Activated T-cell treated with anti-CD3 and anti-CD28 coated beads, Interleukin-2, amount 50 U/mL, for 4 hours (primary cell): ENCODE data around the gene DACT2. TPM values are rescaled to one million over a fixed set of nuclear protein-coding genes. Genes with fewer than 3 reads are reported as not detected.
"Not testable (repeated sequence)": the region's sequence is repeated elsewhere in the genome, so short reads cannot be mapped to it uniquely, and the experiment has no call there.

ENCODE experiments used
- ATAC-seq, 2 donors: fragments of 200-7000 bp; cut with Tn5 transposase; one replicate each; pipeline ENCODE4 v1.10.0; 2021
- DNase-seq: peaks from one replicate; pipeline ENCODE4 v3.0.0-alpha.2; 2020
- H3K27me3 Mint-ChIP-seq: one replicate; pipeline ENCODE4 v1.8.0; 2021; ENCODE audit warnings: low read depth, mixed read lengths
- H3K36me3 Mint-ChIP-seq: one replicate; pipeline ENCODE4 v1.8.0; 2022; ENCODE audit warnings: mixed read lengths; ENCODE audit not compliant: insufficient read depth
- H3K4me1 Mint-ChIP-seq: one replicate; pipeline ENCODE4 v1.8.0; 2021; ENCODE audit warnings: low read depth, mixed read lengths
- H3K4me3 Mint-ChIP-seq: one replicate; pipeline ENCODE4 v1.8.0; 2021; ENCODE audit warnings: mild to moderate bottlenecking, moderate library complexity, mixed read lengths
- H3K9me3 Mint-ChIP-seq: one replicate; pipeline ENCODE4 v1.8.0; 2021; ENCODE audit warnings: mixed read lengths
- total RNA-seq, 3 donors: library from RNA; stranded (reverse); gene quantifications; one replicate each; pipeline ENCODE4 v1.2.1, GENCODE V29; 2021

The DACT2 gene
- total RNA-seq, 3 donors from 2014 or later = not detected

GRCh38 chr6:168292826-168293225 is 26.8 kb downstream of the DACT2 start:
- DNase-seq (no peak), ATAC-seq (no peak)
- no peaks in the 10 kb centered on the region for H3K4me1 Mint-ChIP-seq
- no peaks in the 10 kb centered on the region for H3K9me3 Mint-ChIP-seq
- no peak overlapping the region for H3K4me3 Mint-ChIP-seq
- H3K27me3 Mint-ChIP-seq = peaks cover 13% of the 10 kb centered on the region
- no peaks in the 10 kb centered on the region for H3K36me3 Mint-ChIP-seq

GRCh38 chr6:168291450-168291849 is 28.1 kb downstream of the DACT2 start:
- H3K36me3 Mint-ChIP-seq = no peaks in the 10 kb centered on the region
- H3K9me3 Mint-ChIP-seq = no peaks in the 10 kb centered on the region
- DNase-seq (no peak), ATAC-seq (no peak)
- peaks cover 13% of the 10 kb centered on the region for H3K27me3 Mint-ChIP-seq
- no peak overlapping the region for H3K4me3 Mint-ChIP-seq
- peaks cover 4% of the 10 kb centered on the region for H3K4me1 Mint-ChIP-seq

DNA sequence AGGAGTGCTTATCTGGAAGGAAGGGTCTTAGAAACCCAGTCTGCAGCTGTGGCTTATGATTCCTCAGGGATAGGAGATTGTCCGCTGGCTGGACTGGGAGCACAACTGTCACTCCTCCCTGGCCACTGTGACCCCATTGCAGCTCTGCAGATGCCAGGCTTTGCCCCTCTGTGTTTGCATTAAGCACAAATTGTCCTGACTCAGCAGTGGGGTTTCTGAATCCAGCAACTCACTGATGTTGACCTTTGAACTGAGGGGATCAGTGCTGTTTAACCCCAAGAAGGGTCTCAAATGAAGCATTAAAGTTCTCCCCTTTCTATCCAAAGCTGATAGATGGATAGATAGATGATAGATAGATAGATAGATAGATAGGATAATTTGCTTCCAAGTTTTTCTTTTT is 29.5 kb downstream of the DACT2 start:
- DNase-seq (no peak), ATAC-seq (no peak)
- Mint-ChIP-seq H3K4me1 (peaks cover 4% of the 10 kb centered on the region), H3K36me3 (no peaks in the 10 kb centered on the region), H3K27me3 (peaks cover 11% of the 10 kb centered on the region), H3K4me3 (no peak overlapping the region), H3K9me3 (no peaks in the 10 kb centered on the region)

DNA sequence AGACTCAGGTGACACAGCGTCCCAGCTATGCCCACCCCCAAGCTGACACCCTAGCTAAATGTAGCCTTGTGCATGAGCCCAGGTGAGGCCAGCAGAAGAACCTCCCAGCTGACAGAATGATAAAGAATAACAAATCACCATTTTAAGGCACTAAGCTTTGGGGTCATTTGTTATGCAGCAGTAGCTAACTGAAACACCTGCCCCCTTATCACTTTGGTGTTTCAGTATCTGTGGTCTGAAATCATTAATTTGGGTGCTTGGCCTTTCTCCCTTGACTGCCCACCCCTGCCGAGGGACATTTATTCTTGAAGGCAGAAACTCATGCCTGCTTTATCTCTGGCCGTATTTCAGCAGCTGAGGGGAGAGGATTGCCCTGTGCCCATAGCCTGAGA is 30.0 kb downstream of the DACT2 start:
- ATAC-seq (no peak), DNase-seq (no peak)
- H3K4me3 Mint-ChIP-seq = no peak overlapping the region

GRCh38 chr6:168288781-168289570 is 30.6 kb downstream of the DACT2 start:
- ATAC-seq (no peak), DNase-seq (no peak)
- Mint-ChIP-seq H3K4me1 (peaks cover 4% of the 10 kb centered on the region), H3K4me3 (no peak overlapping the region), H3K27me3 (peaks cover 11% of the 10 kb centered on the region), H3K9me3 (no peaks in the 10 kb centered on the region), H3K36me3 (no peaks in the 10 kb centered on the region)

More for the DNA sequence above, 30.0 kb downstream of the DACT2 start:
- H3K4me1 Mint-ChIP-seq = peaks cover 4% of the 10 kb centered on the region
- H3K9me3 Mint-ChIP-seq = no peaks in the 10 kb centered on the region
- H3K36me3 Mint-ChIP-seq = no peaks in the 10 kb centered on the region
- peaks cover 12% of the 10 kb centered on the region for H3K27me3 Mint-ChIP-seq

DNA sequence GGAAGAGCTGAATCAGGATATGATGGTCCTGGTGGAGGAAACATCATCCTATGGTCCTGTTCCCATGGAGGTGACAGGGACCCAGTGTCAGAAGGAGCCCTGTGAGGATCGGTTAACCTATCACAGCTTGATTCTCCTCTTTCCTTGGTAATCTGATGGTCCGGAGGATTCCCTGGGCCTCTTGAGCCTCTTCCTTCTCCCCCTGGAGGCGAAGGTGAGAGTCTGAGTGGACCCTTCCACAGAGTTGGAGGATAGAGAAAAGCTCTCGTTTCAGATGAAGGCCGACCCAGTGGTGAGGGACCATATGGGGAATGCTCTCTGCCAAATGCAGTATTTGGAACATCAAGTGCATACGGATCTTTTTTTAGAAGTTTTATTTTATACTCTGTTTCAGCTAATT is 32.1 kb downstream of the DACT2 start:
- H3K9me3 Mint-ChIP-seq, H3K4me3 Mint-ChIP-seq, H3K36me3 Mint-ChIP-seq, H3K4me1 Mint-ChIP-seq, H3K27me3 Mint-ChIP-seq, DNase-seq, ATAC-seq: not testable (repeated sequence)

DNA sequence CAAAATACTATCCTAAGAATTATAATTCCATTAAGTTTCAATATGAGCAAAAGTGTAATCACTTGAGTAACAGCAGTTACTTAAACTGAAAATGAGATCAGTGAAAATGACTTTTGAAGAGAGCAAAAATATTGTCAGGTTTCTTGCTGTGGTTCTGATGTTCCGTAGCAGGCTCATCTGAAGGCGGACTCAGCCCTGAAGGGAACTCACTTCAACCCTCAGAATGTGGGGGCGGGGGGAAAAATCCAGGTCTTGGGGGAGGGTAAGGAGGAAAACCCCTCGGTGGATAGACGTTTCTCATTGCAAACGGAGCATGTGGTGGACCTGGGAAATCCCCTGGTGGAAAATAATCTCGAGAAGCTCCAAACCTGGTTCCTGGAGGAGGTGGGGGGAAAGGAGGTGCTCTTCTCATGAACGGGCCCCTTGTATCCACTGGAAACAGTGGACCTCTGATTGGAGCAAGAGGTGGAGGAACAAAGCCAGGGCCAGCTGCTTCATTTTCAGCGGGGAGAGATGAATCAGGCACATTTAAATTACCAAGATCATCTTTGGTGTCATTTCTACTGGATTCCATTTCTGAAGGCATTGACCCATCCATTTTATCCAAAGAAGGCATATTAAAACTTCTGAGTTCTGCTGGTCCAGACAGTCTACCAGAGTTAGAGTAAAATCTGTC is 32.7 kb downstream of the DACT2 start:
- H3K36me3 Mint-ChIP-seq, H3K4me1 Mint-ChIP-seq, H3K9me3 Mint-ChIP-seq, H3K27me3 Mint-ChIP-seq, DNase-seq, H3K4me3 Mint-ChIP-seq: not testable (repeated sequence)
- ATAC-seq = peak; percentile 48 to 56

DNA sequence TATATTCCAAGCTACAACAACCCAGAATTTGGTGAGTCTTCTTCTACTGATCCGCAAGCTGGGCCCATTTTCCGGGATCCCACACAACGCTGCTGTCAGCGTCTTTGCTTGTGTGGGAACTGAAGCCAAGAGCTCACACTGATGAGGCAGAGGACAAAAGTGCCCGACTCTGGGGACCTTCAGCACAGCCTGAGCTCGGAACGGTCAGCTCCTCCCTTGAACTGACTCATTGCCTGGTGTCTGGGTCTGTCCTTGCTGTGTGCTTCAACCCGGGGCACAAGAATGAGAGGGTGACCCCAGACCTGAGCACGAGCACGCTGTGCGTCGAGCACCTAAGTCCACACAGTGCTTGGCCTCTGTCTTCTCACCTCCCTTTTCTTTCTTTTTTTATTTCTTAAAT is 33.5 kb downstream of the DACT2 start:
- ATAC-seq (no peak), DNase-seq (no peak)
- Mint-ChIP-seq H3K9me3 (no peaks in the 10 kb centered on the region), H3K4me3 (no peak overlapping the region), H3K36me3 (no peaks in the 10 kb centered on the region), H3K27me3 (peaks cover 6% of the 10 kb centered on the region), H3K4me1 (peaks cover 4% of the 10 kb centered on the region)

GRCh38 chr6:168285456-168285855 is 34.1 kb downstream of the DACT2 start:
- ATAC-seq = no peak
- no peaks in the 10 kb centered on the region for H3K36me3 Mint-ChIP-seq
- no peak for DNase-seq
- H3K9me3 Mint-ChIP-seq = no peaks in the 10 kb centered on the region
- peaks cover 6% of the 10 kb centered on the region for H3K27me3 Mint-ChIP-seq
- peaks cover 4% of the 10 kb centered on the region for H3K4me1 Mint-ChIP-seq
- no peak overlapping the region for H3K4me3 Mint-ChIP-seq

DNA sequence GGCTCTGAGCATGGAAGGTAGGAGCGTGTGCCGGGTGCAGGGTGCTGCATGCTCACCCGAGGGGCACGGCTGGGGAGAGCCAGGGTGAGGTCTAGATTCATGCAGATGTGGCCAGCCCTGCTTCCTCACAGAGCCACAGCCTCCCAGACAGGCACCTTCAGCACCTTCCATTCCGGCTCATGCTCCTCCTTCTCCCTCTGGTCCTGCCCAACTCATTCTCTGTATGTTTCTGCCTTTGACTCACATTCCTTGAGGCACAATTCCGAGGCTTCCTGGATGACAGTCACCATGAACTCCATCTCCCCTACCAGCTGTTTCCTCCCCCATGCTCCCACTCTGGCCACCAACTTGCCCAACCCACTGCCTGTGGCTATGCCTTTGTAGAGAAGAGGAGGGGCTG is 35.4 kb downstream of the DACT2 start:
- Mint-ChIP-seq H3K4me3 (no peak overlapping the region), H3K4me1 (peaks cover 4% of the 10 kb centered on the region), H3K36me3 (no peaks in the 10 kb centered on the region), H3K27me3 (peaks cover 5% of the 10 kb centered on the region), H3K9me3 (no peaks in the 10 kb centered on the region)
- no peak for ATAC-seq
- DNase-seq = no peak

GRCh38 chr6:168283686-168284025 is 35.9 kb downstream of the DACT2 start:
- ATAC-seq (no peak), DNase-seq (no peak)
- Mint-ChIP-seq H3K36me3 (no peaks in the 10 kb centered on the region), H3K4me3 (no peak overlapping the region), H3K9me3 (no peaks in the 10 kb centered on the region), H3K4me1 (peaks cover 4% of the 10 kb centered on the region), H3K27me3 (peaks cover 5% of the 10 kb centered on the region)

GRCh38 chr6:168282985-168283685 is 36.4 kb downstream of the DACT2 start:
- no peak for DNase-seq

DNA sequence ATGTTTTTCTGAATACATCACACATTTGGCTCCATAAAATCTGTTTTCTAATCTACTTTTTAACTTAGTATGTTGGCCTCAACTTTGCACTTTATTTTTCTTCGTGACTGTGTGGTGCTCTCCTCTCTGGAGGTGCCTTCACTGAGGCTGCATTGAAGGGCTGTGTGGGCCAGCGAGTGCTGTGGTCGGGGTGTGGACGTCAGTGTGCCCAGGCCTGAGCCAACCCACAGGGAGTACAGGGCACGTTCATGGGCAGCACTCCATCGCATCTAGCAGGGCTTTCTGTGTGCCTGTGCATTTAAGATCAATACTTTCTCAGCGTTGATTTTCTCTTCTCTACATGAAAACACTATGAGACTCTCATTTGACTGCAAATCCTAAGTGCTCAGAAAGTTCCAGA is 37.8 kb downstream of the DACT2 start:
- no peak for ATAC-seq
- H3K27me3 Mint-ChIP-seq = peaks cover 8% of the 10 kb centered on the region
- no peaks in the 10 kb centered on the region for H3K36me3 Mint-ChIP-seq
- no peak for DNase-seq
- no peaks in the 10 kb centered on the region for H3K9me3 Mint-ChIP-seq
- peaks cover 1% of the 10 kb centered on the region for H3K4me1 Mint-ChIP-seq
- no peak overlapping the region for H3K4me3 Mint-ChIP-seq

More at GRCh38 chr6:168282985-168283685, 36.4 kb downstream of the DACT2 start:
- H3K36me3 Mint-ChIP-seq = no peaks in the 10 kb centered on the region
- H3K4me3 Mint-ChIP-seq = no peak overlapping the region
- no peak for ATAC-seq
- peaks cover 4% of the 10 kb centered on the region for H3K4me1 Mint-ChIP-seq
- peaks cover 5% of the 10 kb centered on the region for H3K27me3 Mint-ChIP-seq
- H3K9me3 Mint-ChIP-seq = no peaks in the 10 kb centered on the region

- not testable (repeated sequence) for H3K36me3 Mint-ChIP-seq
Observed at GRCh38 chr6:168281314-168281713, 38.3 kb downstream of the DACT2 start.

GRCh38 chr6:168280899-168281245 is 38.7 kb downstream of the DACT2 start:
- peaks cover 7% of the 10 kb centered on the region for H3K27me3 Mint-ChIP-seq
- H3K4me3 Mint-ChIP-seq = no peak overlapping the region
- H3K36me3 Mint-ChIP-seq = no peaks in the 10 kb centered on the region
- ATAC-seq (no peak), DNase-seq (no peak)
- H3K9me3 Mint-ChIP-seq = no peaks in the 10 kb centered on the region
- H3K4me1 Mint-ChIP-seq = no peaks in the 10 kb centered on the region

More at GRCh38 chr6:168281314-168281713, 38.3 kb downstream of the DACT2 start:
- not testable (repeated sequence) for H3K4me1 Mint-ChIP-seq, H3K4me3 Mint-ChIP-seq, DNase-seq, H3K27me3 Mint-ChIP-seq, H3K9me3 Mint-ChIP-seq, ATAC-seq
